GM19395 (cell line): Measurements from ENCODE around the gene AATK.
"Not testable (repeated sequence)": the region's sequence is repeated elsewhere in the genome, so short reads cannot be mapped to it uniquely, and the experiment has no call there.

Source experiments
- ATAC-seq: cut with Tn5 transposase; IDR thresholded peaks from one replicate; pipeline ENCODE4 v1.9.1; 2021; ENCODE audit warnings: mild to moderate bottlenecking, moderate library complexity; ENCODE audit not compliant: unreplicated experiment

The AATK gene

GRCh38 chr17:81080019-81080418 lies 86.0 kb downstream of the AATK start:
- no peak for ATAC-seq

DNA sequence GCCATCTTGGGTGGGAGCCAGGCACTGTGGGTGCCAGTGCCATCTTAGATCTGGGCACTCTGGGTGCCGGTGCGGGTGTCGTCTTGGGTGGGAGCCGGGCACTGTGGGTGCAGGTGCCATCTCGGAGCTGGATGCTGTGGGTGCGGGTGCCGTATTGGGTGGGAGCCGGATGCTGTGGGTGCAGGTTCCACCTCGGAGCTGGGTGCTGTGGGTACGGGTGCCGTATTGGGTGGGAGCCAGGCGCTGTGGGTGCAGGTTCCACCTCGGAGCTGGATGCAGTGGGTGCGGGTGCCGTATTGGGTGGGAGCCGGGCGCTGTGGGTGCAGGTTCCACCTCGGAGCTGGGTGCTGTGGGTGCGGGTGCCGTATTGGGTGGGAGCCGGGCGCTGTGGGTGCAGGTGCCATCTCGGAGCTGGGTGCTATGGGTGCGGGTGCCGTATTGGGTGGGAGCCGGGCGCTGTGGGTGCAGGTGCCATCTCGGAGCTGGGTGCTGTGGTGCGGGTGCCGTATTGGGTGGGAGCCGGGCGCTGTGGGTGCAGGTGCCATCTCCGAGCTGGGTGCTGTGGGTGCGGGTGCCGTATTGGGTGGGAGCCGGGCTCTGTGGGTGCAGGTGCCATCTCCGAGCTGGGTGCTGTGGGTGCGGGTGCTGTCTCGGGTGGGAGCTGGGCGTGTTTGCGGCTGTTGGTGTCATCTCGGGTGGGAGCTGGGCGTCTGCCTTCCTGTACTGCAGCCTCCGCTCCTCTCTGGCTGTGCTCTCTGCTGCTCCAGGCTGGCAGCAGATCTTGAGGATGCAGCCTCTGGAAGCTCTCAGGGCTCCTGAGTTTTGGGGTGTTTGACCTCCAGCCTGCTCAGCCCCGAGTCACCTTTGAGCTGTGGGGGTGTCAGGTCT lies 87.8 kb downstream of the AATK start:
- ATAC-seq = not testable (repeated sequence)

GRCh38 chr17:81076141-81076679 lies 89.8 kb downstream of the AATK start:
- no peak for ATAC-seq

- ATAC-seq = no peak
These were observed 90.7 kb downstream of the AATK start for GRCh38 chr17:81075307-81075706.

DNA sequence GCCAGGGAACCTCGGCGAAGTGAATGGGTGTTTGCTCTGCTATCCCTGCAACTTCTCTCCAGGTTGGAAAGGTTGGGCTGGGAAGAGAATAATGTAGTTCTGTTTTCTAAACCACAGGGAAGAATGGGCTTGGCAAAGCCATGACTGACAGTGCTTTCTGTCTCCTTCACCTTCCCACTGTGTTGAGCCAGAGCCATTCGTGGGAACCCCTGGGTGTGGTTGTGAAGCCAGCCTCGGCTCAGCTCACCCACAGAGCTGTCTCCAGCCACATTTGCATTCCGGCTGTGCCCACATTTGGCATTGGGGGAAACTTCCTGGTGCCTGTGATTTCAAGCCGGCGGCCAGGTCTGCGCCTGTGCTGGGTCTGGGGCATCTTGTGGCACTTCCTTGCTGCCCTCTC lies 91.1 kb downstream of the AATK start:
- no peak for ATAC-seq

- ATAC-seq = no peak
These were observed 91.8 kb downstream of the AATK start for GRCh38 chr17:81073967-81074839.

GRCh38 chr17:81071761-81072741 lies 94.0 kb downstream of the AATK start:
- ATAC-seq = no peak

DNA sequence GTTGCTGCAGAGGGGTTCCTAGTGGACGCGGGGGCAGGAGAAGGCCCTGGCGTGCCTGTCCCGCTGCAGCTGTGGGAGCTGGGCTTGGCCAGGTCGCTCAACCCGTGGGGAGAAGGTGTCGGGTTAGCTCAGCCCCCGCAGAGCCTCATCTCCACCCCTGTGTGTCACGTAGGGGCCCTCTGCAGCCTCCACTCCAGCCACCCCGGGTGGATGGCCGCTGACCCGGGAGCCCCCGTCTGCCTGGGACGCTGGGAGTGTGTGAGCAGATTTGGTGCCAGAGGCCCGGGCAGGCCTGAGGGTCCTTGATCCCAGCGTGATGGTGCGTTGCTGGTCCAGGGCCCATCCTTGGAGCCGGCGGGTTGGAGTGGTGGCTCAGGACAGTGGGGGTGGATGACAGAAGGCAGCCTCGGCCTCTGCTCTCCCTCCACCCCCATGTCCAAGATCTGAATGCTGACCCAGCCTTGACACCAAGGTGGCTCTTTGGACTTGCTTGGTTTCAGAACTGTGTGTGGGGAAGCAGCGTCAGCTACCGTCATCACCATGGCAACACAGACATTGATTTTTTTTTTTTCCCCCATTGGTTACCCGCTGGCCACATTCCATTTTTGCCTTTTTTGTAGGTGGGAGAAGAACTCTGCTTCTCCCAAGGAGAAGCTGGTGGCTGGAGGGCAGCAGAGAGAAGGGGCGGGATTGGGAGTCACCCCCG lies 95.3 kb downstream of the AATK start:
- no peak for ATAC-seq

- no peak for ATAC-seq
These were observed 96.8 kb downstream of the AATK start for GRCh38 chr17:81069135-81069645.

- ATAC-seq = no peak
These were observed 97.4 kb downstream of the AATK start for GRCh38 chr17:81068411-81069134.

DNA sequence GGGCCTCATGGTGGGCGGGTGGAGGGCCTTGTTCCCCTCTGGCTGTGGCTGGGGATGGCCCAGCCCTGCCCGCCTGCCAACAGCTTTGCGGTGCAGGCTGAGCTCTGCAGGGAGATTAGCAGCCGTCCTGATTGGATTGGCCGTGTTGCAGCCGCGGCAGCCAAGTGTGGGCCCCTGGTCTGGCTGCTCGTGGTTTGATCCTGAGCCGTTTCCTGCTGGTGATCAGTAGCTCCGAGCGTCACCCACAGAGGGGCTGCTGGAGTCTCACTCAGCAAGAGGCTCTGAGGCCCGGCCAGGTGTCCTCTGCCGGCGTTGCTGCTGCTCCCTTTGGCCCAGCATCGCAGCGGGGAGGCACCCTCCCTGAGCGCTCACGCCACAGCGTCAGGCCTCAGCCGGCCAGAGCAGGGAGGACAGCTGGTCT lies 98.6 kb downstream of the AATK start:
- ATAC-seq = no peak
